Thyroid gland (tissue), 4 donors: ENCODE data around the gene ST3GAL2. TPM values are rescaled to one million over a fixed set of nuclear protein-coding genes. Genes with fewer than 3 reads are reported as not detected.

ENCODE experiments used
- DNase-seq, 2 donors: peaks; one replicate each; pipeline ENCODE4 v3.0.0-alpha.2; 2019
- H3K27ac ChIP-seq, 3 donors: fragments of 200-600 bp; sonication (generic); 1 replicate in 2 of 3; 2 replicates in 1 of 3; pipeline ENCODE4 v1.5.1; 2016 to 2019; ENCODE audit warnings: mild to moderate bottlenecking in 1 of 3, moderate library complexity in 1 of 3
- H3K27me3 ChIP-seq: fragments of 200-600 bp; sonication (generic); one replicate; pipeline ENCODE4 v1.5.1; 2019
- H3K36me3 ChIP-seq, 2 donors: fragments of 200-600 bp; sonication (generic); one replicate each; pipeline ENCODE4 v1.5.1; 2016 to 2019
- H3K4me1 ChIP-seq, 2 donors: fragments of 200-600 bp; sonication (generic); one replicate each; pipeline ENCODE4 v1.5.1; 2017 to 2019
- H3K4me3 ChIP-seq, 3 donors: fragments of 200-600 bp; sonication (generic); replicated peaks in 1 of 3; 1 replicate in 2 of 3; 2 replicates in 1 of 3; pipeline ENCODE4 v1.5.1; 2016; ENCODE audit warnings: mild to moderate bottlenecking in 1 of 3
- H3K9me3 ChIP-seq: fragments of 200-600 bp; sonication (generic); one replicate; pipeline ENCODE4 v1.5.1; 2017
- POLR2A ChIP-seq, 2 donors: fragments of 450-650 bp; IDR thresholded peaks; one replicate each; pipeline ENCODE4 v1.6.1; 2017; ENCODE audit warnings: antibody characterized with exemption in 2 of 2, mild to moderate bottlenecking in 2 of 2, moderate library complexity in 1 of 2
- WGBS, 2 donors: methylation state at CpG; one replicate each; pipeline ENCODE4 v1.1.5; 2017; 5-methylcytosine and 5-hydroxymethylcytosine counted together
- intact Hi-C: fragments of 100-400 bp; cut with DNase I; formaldehyde crosslinking; loops from one replicate; pipeline ENCODE4 v1.15.1; 2023
- total RNA-seq, 4 donors: library from RNA; depleted of rRNA; stranded (reverse); fragments of >200 nt; gene quantifications; one replicate each; pipeline ENCODE4 v1.2.3, GENCODE V29; 2016
- TF ChIP-seq, protein P1 (sequence below), 6 experiments: fragments of 200-600 bp in 3 of 6; fragments of 450-650 bp in 3 of 6; sonication (generic) in 3 of 6; IDR thresholded peaks; one replicate each; pipeline ENCODE4 v1.5.1; 2016 to 2019; ENCODE audit warnings: antibody characterized with exemption in 6 of 6, mild to moderate bottlenecking in 2 of 6, inconsistent platforms in 1 of 6, moderate library complexity in 1 of 6

ST3GAL2 gene
- total RNA-seq, 4 donors from 2014 or later, result 11.2 to 17.4 (median 11.8) TPM

GRCh38 chr16:70448075-70448474, 9.2 kb upstream of the ST3GAL2 start:
- H3K4me1 ChIP-seq, result no peaks in the 10 kb centered on the region
- intact Hi-C loops, result no loop called here
- H3K36me3 ChIP-seq, result no peaks in the 10 kb centered on the region
- no peak overlapping the region for H3K27ac ChIP-seq
- whole genome bisulfite sequencing, 2 donors, result 87 to 90% methylated on average over 6 of the region's 6 CpGs
- no peak for TF ChIP-seq POLR2A (IDR thresholded peaks at IDR 0.05)
- TF ChIP-seq, protein P1, sequence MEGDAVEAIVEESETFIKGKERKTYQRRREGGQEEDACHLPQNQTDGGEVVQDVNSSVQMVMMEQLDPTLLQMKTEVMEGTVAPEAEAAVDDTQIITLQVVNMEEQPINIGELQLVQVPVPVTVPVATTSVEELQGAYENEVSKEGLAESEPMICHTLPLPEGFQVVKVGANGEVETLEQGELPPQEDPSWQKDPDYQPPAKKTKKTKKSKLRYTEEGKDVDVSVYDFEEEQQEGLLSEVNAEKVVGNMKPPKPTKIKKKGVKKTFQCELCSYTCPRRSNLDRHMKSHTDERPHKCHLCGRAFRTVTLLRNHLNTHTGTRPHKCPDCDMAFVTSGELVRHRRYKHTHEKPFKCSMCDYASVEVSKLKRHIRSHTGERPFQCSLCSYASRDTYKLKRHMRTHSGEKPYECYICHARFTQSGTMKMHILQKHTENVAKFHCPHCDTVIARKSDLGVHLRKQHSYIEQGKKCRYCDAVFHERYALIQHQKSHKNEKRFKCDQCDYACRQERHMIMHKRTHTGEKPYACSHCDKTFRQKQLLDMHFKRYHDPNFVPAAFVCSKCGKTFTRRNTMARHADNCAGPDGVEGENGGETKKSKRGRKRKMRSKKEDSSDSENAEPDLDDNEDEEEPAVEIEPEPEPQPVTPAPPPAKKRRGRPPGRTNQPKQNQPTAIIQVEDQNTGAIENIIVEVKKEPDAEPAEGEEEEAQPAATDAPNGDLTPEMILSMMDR (IDR thresholded peaks at IDR 0.05), result no peak
- H3K4me3 ChIP-seq, result no peak overlapping the region
- H3K9me3 ChIP-seq, result no peaks in the 10 kb centered on the region
- no peak for DNase-seq
- H3K27me3 ChIP-seq, result no peaks in the 10 kb centered on the region

- Histone ChIP-seq H3K27ac (no peak overlapping the region), H3K27me3 (no peaks in the 10 kb centered on the region), H3K36me3 (no peaks in the 10 kb centered on the region), H3K9me3 (no peaks in the 10 kb centered on the region), H3K4me3 (no peak overlapping the region), H3K4me1 (peaks cover 3% of the 10 kb centered on the region in 2 donors)
- DNase-seq, result no peak
- TF ChIP-seq POLR2A (IDR thresholded peaks at IDR 0.05), result no peak
- TF ChIP-seq, protein P1 (IDR thresholded peaks at IDR 0.05), result no peak
- 86 to 90% methylated on average over 4 of the region's 4 CpGs for WGBS, 2 donors
- intact Hi-C loops, result no loop called here
Observed at GRCh38 chr16:70444249-70445063, 5.6 kb upstream of the ST3GAL2 start.

DNA sequence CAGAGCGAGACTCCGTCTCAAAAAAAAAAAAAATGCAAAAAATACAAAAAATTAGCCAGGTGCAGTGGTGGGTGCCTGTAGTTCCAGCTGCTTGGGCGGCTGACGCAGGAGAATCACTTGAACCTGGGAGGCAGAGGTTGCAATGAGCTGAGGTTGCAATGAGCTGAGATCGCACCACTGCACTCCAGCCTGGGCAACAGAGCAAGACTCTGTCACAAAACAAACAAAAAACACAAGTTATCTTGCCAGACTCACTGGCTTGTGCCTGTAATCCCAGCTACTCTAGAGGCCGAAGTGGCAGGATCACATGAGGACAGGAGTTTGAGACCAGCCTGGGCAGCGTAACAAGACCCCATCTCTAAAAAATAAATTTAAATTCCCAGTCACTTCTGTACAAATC, 3.4 kb upstream of the ST3GAL2 start:
- peaks cover 14 to 16% of the 10 kb centered on the region in 2 donors for H3K4me1 ChIP-seq
- no peak overlapping the region for H3K4me3 ChIP-seq
- H3K36me3 ChIP-seq, result no peaks in the 10 kb centered on the region
- DNase-seq, result no peak
- H3K27ac ChIP-seq, result no peak overlapping the region
- WGBS, 2 donors, result 75 to 89% methylated on average over 7 of the region's 7 CpGs
- no peaks in the 10 kb centered on the region for H3K27me3 ChIP-seq
- no peaks in the 10 kb centered on the region for H3K9me3 ChIP-seq
- TF ChIP-seq, protein P1 (IDR thresholded peaks at IDR 0.05), result no peak
- TF ChIP-seq POLR2A (IDR thresholded peaks at IDR 0.05), result no peak
- intact Hi-C loops, result no loop called here

DNA sequence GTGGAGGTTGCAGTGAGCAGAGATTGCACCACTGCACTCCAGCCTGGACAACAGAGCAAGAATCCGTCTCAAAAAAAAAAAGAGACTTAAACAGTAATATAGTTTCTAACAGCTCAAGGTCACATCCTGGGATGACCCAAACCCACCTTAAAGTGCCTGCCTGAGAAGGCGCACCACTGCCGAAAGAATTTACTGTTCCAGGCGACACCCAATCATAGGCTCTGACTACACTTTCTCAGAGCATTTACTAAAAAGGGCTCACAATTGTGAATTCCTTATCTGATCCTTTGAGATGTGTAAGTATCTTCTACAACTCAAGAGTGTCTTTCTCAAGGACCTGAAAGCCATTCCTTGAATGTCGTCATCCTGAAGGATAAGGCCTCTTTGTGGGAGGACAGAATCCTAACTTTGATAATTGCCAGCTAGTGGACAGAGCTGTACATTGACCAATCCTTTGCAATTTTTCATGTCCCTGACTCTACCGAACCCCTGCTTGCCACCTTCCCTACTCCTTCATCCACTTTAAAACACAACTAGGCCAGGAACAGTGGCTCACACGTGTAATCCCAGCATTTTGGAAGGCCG, 2.6 kb upstream of the ST3GAL2 start:
- intact Hi-C loops, result no loop called here

More for the DNA sequence above, 2.6 kb upstream of the ST3GAL2 start:
- Histone ChIP-seq H3K36me3 (no peaks in the 10 kb centered on the region), H3K4me1 (peaks cover 16 to 21% of the 10 kb centered on the region in 2 donors), H3K4me3 (no peak overlapping the region), H3K27me3 (no peaks in the 10 kb centered on the region), H3K9me3 (no peaks in the 10 kb centered on the region), H3K27ac (no peak overlapping the region)
- 90 to 94% methylated on average over 8 of the region's 8 CpGs for WGBS, 2 donors
- TF ChIP-seq POLR2A (IDR thresholded peaks at IDR 0.05), result no peak
- TF ChIP-seq, protein P1 (IDR thresholded peaks at IDR 0.05), result no peak
- DNase-seq, result no peak
